GM13977 (cell line): ENCODE results near the gene AP4E1.

Source experiments
- DNase-seq: peaks from one replicate; pipeline ENCODE4 v3.0.0; 2012; ENCODE audit warnings: low spot score
- CTCF ChIP-seq: IDR thresholded peaks from 2 replicates; pipeline ENCODE4 v1.5.1; 2012; ENCODE audit warnings: mild to moderate bottlenecking, control low read depth; ENCODE audit not compliant: insufficient read depth; ENCODE audit errors: extremely low read depth, missing control alignments
- in situ Hi-C: fragments of 300-500 bp; cut with MboI; formaldehyde crosslinking; loops from one replicate; pipeline ENCODE4 v1.12.0; 2022; ENCODE audit warnings: low sequenced_read_pairs, low pct_unique_long_range_greater_than_20kb, mixed read lengths, inconsistent platforms; ENCODE audit not compliant: unreplicated experiment

The AP4E1 gene

GRCh38 chr15:50908209-50909009, at the start of gene AP4E1:
TSS of gene AP4E1 (plus strand) at chr15:50908683. CDS start at chr15:50908779, 96 bp downstream.
- peak; percentile 93 for TF ChIP-seq CTCF
- in situ Hi-C loops, result no loop called here
- peak; percentile 90 for DNase-seq

- TF ChIP-seq CTCF, result no peak
- no peak for DNase-seq
- in situ Hi-C loops, result no loop called here
These were observed 47.7 kb upstream of the AP4E1 start for GRCh38 chr15:50860824-50861223.

DNA sequence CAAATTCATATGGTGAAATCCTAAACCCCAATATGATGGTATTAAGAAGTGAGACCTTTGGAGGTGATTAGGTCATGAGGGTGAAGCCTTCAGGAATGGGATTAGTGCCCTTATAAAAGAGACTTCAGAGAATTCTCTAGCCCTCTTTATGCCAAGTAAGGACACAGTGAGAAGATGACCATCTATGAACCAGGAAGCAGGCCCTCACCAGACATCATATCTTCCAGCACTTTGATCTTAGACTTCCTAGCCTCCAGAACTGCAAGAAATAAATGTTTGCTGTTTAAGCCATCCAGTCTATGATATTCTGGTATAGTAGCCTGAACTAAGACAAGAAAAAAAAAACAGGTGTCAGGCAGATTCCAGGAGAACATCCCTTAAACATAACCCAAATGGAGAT, 45.9 kb upstream of the AP4E1 start:
- in situ Hi-C loops, result no loop called here
- TF ChIP-seq CTCF, result no peak
- DNase-seq, result no peak

DNA sequence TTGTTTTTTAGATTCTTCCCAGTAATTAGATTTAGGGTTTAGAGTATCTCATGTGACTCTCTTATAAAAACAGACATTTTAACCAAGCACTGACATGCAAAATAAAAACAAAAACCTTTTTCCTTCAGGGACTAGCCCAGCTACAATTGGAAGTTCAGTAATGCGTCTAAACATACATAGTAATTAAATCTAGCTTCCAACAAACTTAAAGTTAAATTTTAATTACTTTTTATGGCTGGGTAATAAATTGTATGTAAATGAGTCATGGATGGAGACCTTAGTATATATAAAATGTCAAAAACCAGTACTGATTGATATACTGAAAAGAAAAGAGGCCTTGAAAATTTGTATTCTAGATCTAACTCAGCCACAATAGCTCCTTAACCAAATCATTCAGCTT, 43.6 kb upstream of the AP4E1 start:
- in situ Hi-C loops, result no loop called here
- DNase-seq, result no peak

GRCh38 chr15:50865515-50866353, 42.7 kb upstream of the AP4E1 start:
- DNase-seq, result no peak
- no peak for TF ChIP-seq CTCF
- in situ Hi-C loops, result no loop called here

More for the DNA sequence above, 43.6 kb upstream of the AP4E1 start:
- no peak for TF ChIP-seq CTCF

- no peak for DNase-seq
- in situ Hi-C loops, result loop anchor here (10.0 kb wide), 1 partner anchor 207 kb away; no protein-coding TSS in a partner anchor
- TF ChIP-seq CTCF, result no peak
These were observed 36.7 kb upstream of the AP4E1 start for GRCh38 chr15:50871832-50872231.
